Coronary artery (tissue), 2 donors: ENCODE data around the gene ZBTB17.

Source experiments
- DNase-seq: peaks from one replicate; pipeline ENCODE4 v3.0.0-alpha.2; 2017; ENCODE audit warnings: low spot score
- H3K27ac ChIP-seq, 2 donors: fragments of 200-600 bp; sonication (generic); one replicate each; pipeline ENCODE4 v1.5.1; 2016 to 2019
- H3K4me3 ChIP-seq: fragments of 200-600 bp; sonication (generic); 2 replicates; pipeline ENCODE4 v1.5.1; 2016; ENCODE audit warnings: mild to moderate bottlenecking, moderate library complexity
- CTCF ChIP-seq: fragments of 200-600 bp; sonication (generic); IDR thresholded peaks from one replicate; pipeline ENCODE4 v1.5.1; 2019; ENCODE audit warnings: antibody characterized with exemption

Gene ZBTB17

GRCh38 chr1:15958793-15959192, 17.1 kb downstream of the ZBTB17 start:
- TF ChIP-seq CTCF: no peak
- no peak for DNase-seq
- no peak overlapping the region for H3K27ac ChIP-seq
- H3K4me3 ChIP-seq: no peak overlapping the region

- H3K27ac ChIP-seq: no peak overlapping the region
- TF ChIP-seq CTCF: no peak
- H3K4me3 ChIP-seq: no peak overlapping the region
- no peak for DNase-seq
Measured at GRCh38 chr1:15958111-15958510, 17.8 kb downstream of the ZBTB17 start.

GRCh38 chr1:15957221-15958095, 18.4 kb downstream of the ZBTB17 start:
- Histone ChIP-seq H3K4me3 (no peak overlapping the region), H3K27ac (no peak overlapping the region)
- no peak for DNase-seq
- no peak for TF ChIP-seq CTCF

GRCh38 chr1:15956150-15956549, 19.8 kb downstream of the ZBTB17 start:
- no peak for DNase-seq
- peak overlapping the region; percentile 50 to 59 for H3K27ac ChIP-seq
- no peak for TF ChIP-seq CTCF

GRCh38 chr1:15955552-15955951, 20.3 kb downstream of the ZBTB17 start:
- H3K27ac ChIP-seq: peak overlapping the region; percentile 50 to 59
- no peak overlapping the region for H3K4me3 ChIP-seq
- no peak for DNase-seq
- no peak for TF ChIP-seq CTCF

More at GRCh38 chr1:15956150-15956549, 19.8 kb downstream of the ZBTB17 start:
- H3K4me3 ChIP-seq: no peak overlapping the region

GRCh38 chr1:15954316-15954715, 21.6 kb downstream of the ZBTB17 start:
- no peak overlapping the region for H3K4me3 ChIP-seq
- no peak for DNase-seq
- peak overlapping the region; percentile 45 to 76 for H3K27ac ChIP-seq
- TF ChIP-seq CTCF: no peak

GRCh38 chr1:15953791-15954241, 22.1 kb downstream of the ZBTB17 start:
- H3K27ac ChIP-seq: peak overlapping the region; percentile 45 to 76
- no peak for TF ChIP-seq CTCF
- H3K4me3 ChIP-seq: peak overlapping the region; percentile 8
- no peak for DNase-seq
